Measurements from ENCODE around the gene NRAS. TPM values are rescaled to one million over a fixed set of nuclear protein-coding genes. Genes with fewer than 3 reads are reported as not detected.

The NRAS gene
- polyA plus RNA-seq, 3 donors from 2014 or later = 34.0 to 35.6 (median 34.9) TPM

GRCh38 chr1:114746450-114747121 lies 30.0 kb upstream of the NRAS start:
- no peak overlapping the region for H3K4me3 Mint-ChIP-seq
- peaks cover 67 to 98% of the 10 kb centered on the region in 2 donors for H3K4me1 Mint-ChIP-seq
- H3K9me3 Mint-ChIP-seq = no peaks in the 10 kb centered on the region
- peaks cover 8 to 20% (median 18%) of the 10 kb centered on the region in 3 donors for H3K36me3 Mint-ChIP-seq
- DNase-seq = no peak
- H3K27me3 Mint-ChIP-seq (ENCODE audit: low read depth in 3 of 3) = peaks cover 0 to 1% (median 1%) of the 10 kb centered on the region in 3 donors
- H3K27ac Mint-ChIP-seq = no peak overlapping the region

- peaks cover 8 to 20% (median 18%) of the 10 kb centered on the region in 3 donors for H3K36me3 Mint-ChIP-seq
- H3K9me3 Mint-ChIP-seq = no peaks in the 10 kb centered on the region
- DNase-seq = no peak
- peaks cover 0 to 1% (median 1%) of the 10 kb centered on the region in 3 donors for H3K27me3 Mint-ChIP-seq (ENCODE audit: low read depth in 3 of 3)
- H3K27ac Mint-ChIP-seq = peak overlapping the region in 1 of 6 donors; percentile 16
- H3K4me1 Mint-ChIP-seq = peaks cover 61 to 98% of the 10 kb centered on the region in 2 donors
- H3K4me3 Mint-ChIP-seq = peak overlapping the region in 1 of 5 donors; percentile 19
Observed at GRCh38 chr1:114745291-114745690, 28.7 kb upstream of the NRAS start.

- Mint-ChIP-seq H3K27ac (no peak overlapping the region), H3K4me1 (peaks cover 43 to 85% of the 10 kb centered on the region in 2 donors)
Observed at GRCh38 chr1:114741963-114742746, 25.6 kb upstream of the NRAS start.

GRCh38 chr1:114740331-114740730 lies 23.8 kb upstream of the NRAS start:
- no peaks in the 10 kb centered on the region for H3K9me3 Mint-ChIP-seq
- H3K27ac Mint-ChIP-seq = no peak overlapping the region
- DNase-seq = no peak
- H3K4me1 Mint-ChIP-seq = peaks cover 29 to 67% of the 10 kb centered on the region in 2 donors
- H3K4me3 Mint-ChIP-seq = no peak overlapping the region
- H3K36me3 Mint-ChIP-seq = peaks cover 20 to 27% (median 22%) of the 10 kb centered on the region in 3 donors
- peaks cover 0 to 1% (median 1%) of the 10 kb centered on the region in 3 donors for H3K27me3 Mint-ChIP-seq (ENCODE audit: low read depth in 3 of 3)

More at GRCh38 chr1:114741963-114742746, 25.6 kb upstream of the NRAS start:
- H3K27me3 Mint-ChIP-seq (ENCODE audit: low read depth in 3 of 3) = peaks cover 0 to 1% (median 0%) of the 10 kb centered on the region in 3 donors
- peaks cover 8 to 21% (median 10%) of the 10 kb centered on the region in 3 donors for H3K36me3 Mint-ChIP-seq
- H3K9me3 Mint-ChIP-seq = no peaks in the 10 kb centered on the region
- no peak overlapping the region for H3K4me3 Mint-ChIP-seq
- no peak for DNase-seq

GRCh38 chr1:114737314-114737849 lies 20.8 kb upstream of the NRAS start:
- Mint-ChIP-seq H3K36me3 (peaks cover 19 to 43% (median 36%) of the 10 kb centered on the region in 3 donors), H3K4me1 (peaks cover 14 to 37% of the 10 kb centered on the region in 2 donors), H3K4me3 (no peak overlapping the region), H3K9me3 (no peaks in the 10 kb centered on the region), H3K27ac (no peak overlapping the region), H3K27me3 (ENCODE audit: low read depth in 3 of 3) (peaks cover 0 to 4% (median 1%) of the 10 kb centered on the region in 3 donors)
- no peak for DNase-seq

- no peak overlapping the region for H3K4me3 Mint-ChIP-seq
- DNase-seq = no peak
- peak overlapping the region in 1 of 6 donors; percentile 31 for H3K27ac Mint-ChIP-seq
- H3K27me3 Mint-ChIP-seq (ENCODE audit: low read depth in 3 of 3) = peaks cover 0 to 4% (median 0%) of the 10 kb centered on the region in 3 donors
- peaks cover 2 to 25% of the 10 kb centered on the region in 2 donors for H3K4me1 Mint-ChIP-seq
- H3K36me3 Mint-ChIP-seq = peaks cover 19 to 56% (median 48%) of the 10 kb centered on the region in 3 donors
- no peaks in the 10 kb centered on the region for H3K9me3 Mint-ChIP-seq
Observed at GRCh38 chr1:114735479-114735878, 18.9 kb upstream of the NRAS start.

GRCh38 chr1:114729782-114730181 lies 13.2 kb upstream of the NRAS start:
- H3K4me1 Mint-ChIP-seq = peaks cover 0 to 25% of the 10 kb centered on the region in 2 donors
- no peak for DNase-seq
- H3K4me3 Mint-ChIP-seq = no peak overlapping the region
- peaks cover 0 to 2% (median 0%) of the 10 kb centered on the region in 3 donors for H3K27me3 Mint-ChIP-seq (ENCODE audit: low read depth in 3 of 3)
- H3K36me3 Mint-ChIP-seq = peaks cover 11 to 73% (median 50%) of the 10 kb centered on the region in 3 donors
- no peaks in the 10 kb centered on the region for H3K9me3 Mint-ChIP-seq
- H3K27ac Mint-ChIP-seq = no peak overlapping the region

- peaks cover 0 to 25% of the 10 kb centered on the region in 2 donors for H3K4me1 Mint-ChIP-seq
- DNase-seq = no peak
- H3K27me3 Mint-ChIP-seq (ENCODE audit: low read depth in 3 of 3) = peaks cover 0 to 2% (median 0%) of the 10 kb centered on the region in 3 donors
- H3K27ac Mint-ChIP-seq = no peak overlapping the region
- no peaks in the 10 kb centered on the region for H3K9me3 Mint-ChIP-seq
- H3K4me3 Mint-ChIP-seq = no peak overlapping the region
- peaks cover 17 to 71% (median 50%) of the 10 kb centered on the region in 3 donors for H3K36me3 Mint-ChIP-seq
Observed at GRCh38 chr1:114728553-114728952, 12.0 kb upstream of the NRAS start.

- Mint-ChIP-seq H3K36me3 (peaks cover 23 to 70% (median 47%) of the 10 kb centered on the region in 3 donors), H3K4me1 (peaks cover 0 to 15% of the 10 kb centered on the region in 2 donors), H3K4me3 (no peak overlapping the region), H3K27me3 (ENCODE audit: low read depth in 3 of 3) (peaks cover 0 to 2% (median 2%) of the 10 kb centered on the region in 3 donors), H3K9me3 (no peaks in the 10 kb centered on the region), H3K27ac (peak overlapping the region in 2 of 6 donors; percentile 12 to 41)
- DNase-seq = no peak
Observed at GRCh38 chr1:114725230-114725629, 8.7 kb upstream of the NRAS start.

- Mint-ChIP-seq H3K36me3 (peaks cover 21 to 69% (median 41%) of the 10 kb centered on the region in 3 donors), H3K27ac (no peak overlapping the region), H3K9me3 (no peaks in the 10 kb centered on the region), H3K4me3 (no peak overlapping the region), H3K27me3 (ENCODE audit: low read depth in 3 of 3) (peaks cover 0 to 2% (median 2%) of the 10 kb centered on the region in 3 donors), H3K4me1 (peaks cover 0 to 5% of the 10 kb centered on the region in 2 donors)
- no peak for DNase-seq
Observed at GRCh38 chr1:114723915-114724314, 7.3 kb upstream of the NRAS start.

- H3K27ac Mint-ChIP-seq = no peak overlapping the region
Observed at GRCh38 chr1:114723457-114723856, 6.9 kb upstream of the NRAS start.

GRCh38 chr1:114720492-114720891 lies 3.9 kb upstream of the NRAS start:
- H3K4me1 Mint-ChIP-seq = peaks cover 16 to 19% of the 10 kb centered on the region in 2 donors
- H3K4me3 Mint-ChIP-seq = no peak overlapping the region
- H3K27ac Mint-ChIP-seq = no peak overlapping the region
- no peak for DNase-seq
- peaks cover 7 to 16% (median 9%) of the 10 kb centered on the region in 3 donors for H3K27me3 Mint-ChIP-seq (ENCODE audit: low read depth in 3 of 3)
- H3K36me3 Mint-ChIP-seq = peaks cover 21 to 50% (median 31%) of the 10 kb centered on the region in 3 donors
- H3K9me3 Mint-ChIP-seq = no peaks in the 10 kb centered on the region

More at GRCh38 chr1:114723457-114723856, 6.9 kb upstream of the NRAS start:
- Mint-ChIP-seq H3K9me3 (no peaks in the 10 kb centered on the region), H3K27me3 (ENCODE audit: low read depth in 3 of 3) (peaks cover under 1 to 2% (median 2%) of the 10 kb centered on the region in 3 donors), H3K4me3 (no peak overlapping the region), H3K4me1 (peaks cover 0 to 5% of the 10 kb centered on the region in 2 donors), H3K36me3 (peaks cover 21 to 74% (median 41%) of the 10 kb centered on the region in 3 donors)
- DNase-seq = no peak

GRCh38 chr1:114719424-114719787 lies 2.8 kb upstream of the NRAS start:
- Mint-ChIP-seq H3K27ac (peak overlapping the region in 3 of 6 donors; percentile 28 to 58 (median 41)), H3K36me3 (peaks cover 15 to 44% (median 22%) of the 10 kb centered on the region in 3 donors), H3K4me3 (no peak overlapping the region), H3K27me3 (ENCODE audit: low read depth in 3 of 3) (peaks cover 7 to 16% (median 9%) of the 10 kb centered on the region in 3 donors), H3K9me3 (no peaks in the 10 kb centered on the region), H3K4me1 (peaks cover 19 to 24% of the 10 kb centered on the region in 2 donors)
- DNase-seq = no peak

All from immature natural killer cell (primary cell).